KMS-11 (cell line): Measurements from ENCODE around the gene CPD.

Experiments used
- H2AFZ ChIP-seq: fragments of 200-600 bp; sonication (generic); 2 replicates; pipeline ENCODE4 v1.6.1; 2016; ENCODE audit warnings: antibody characterized with exemption, mixed run types, low read depth
- H3K27ac ChIP-seq: fragments of 200-600 bp; sonication (generic); 2 replicates; pipeline ENCODE4 v1.6.1; 2016; ENCODE audit warnings: mild to moderate bottlenecking, mixed run types
- H3K27me3 ChIP-seq: fragments of 200-600 bp; sonication (generic); 2 replicates; pipeline ENCODE4 v1.6.1; 2017; ENCODE audit warnings: mild to moderate bottlenecking, low read depth, mixed run types, moderate library complexity; ENCODE audit not compliant: insufficient read depth
- H3K36me3 ChIP-seq: fragments of 200-600 bp; sonication (generic); 2 replicates; pipeline ENCODE4 v1.6.1; 2017; ENCODE audit warnings: mild to moderate bottlenecking, mixed run types; ENCODE audit not compliant: insufficient read depth
- H3K4me1 ChIP-seq: fragments of 200-600 bp; sonication (generic); 2 replicates; pipeline ENCODE4 v1.6.1; 2016; ENCODE audit warnings: mild to moderate bottlenecking, low read depth, mixed run types; ENCODE audit not compliant: poor library complexity, severe bottlenecking
- H3K4me2 ChIP-seq: fragments of 200-600 bp; sonication (generic); 2 replicates; pipeline ENCODE4 v1.7.0; 2016; ENCODE audit warnings: mild to moderate bottlenecking, mixed run types
- H3K4me3 ChIP-seq: fragments of 200-600 bp; sonication (generic); IDR thresholded peaks from 2 replicates; pipeline ENCODE4 v1.6.1; 2017; ENCODE audit warnings: low read depth, low read length, mixed read lengths; ENCODE audit not compliant: insufficient read depth
- H3K79me2 ChIP-seq: fragments of 200-600 bp; sonication (generic); 2 replicates; pipeline ENCODE4 v1.6.1; 2016; ENCODE audit warnings: low read depth, mixed run types; ENCODE audit not compliant: insufficient read depth
- H3K9ac ChIP-seq: fragments of 200-600 bp; sonication (generic); 2 replicates; pipeline ENCODE4 v1.6.1; 2016; ENCODE audit warnings: mild to moderate bottlenecking, mixed run types
- H4K20me1 ChIP-seq: fragments of 200-600 bp; sonication (generic); 2 replicates; pipeline ENCODE4 v1.6.1; 2016; ENCODE audit warnings: mild to moderate bottlenecking, mixed run types; ENCODE audit not compliant: insufficient read depth
- CTCF ChIP-seq: fragments of 200-600 bp; sonication (generic); conservative IDR thresholded peaks from 2 replicates; pipeline ENCODE4 v1.6.1; 2017; ENCODE audit warnings: low read depth, mild to moderate bottlenecking, antibody characterized with exemption, low read length, moderate library complexity, mixed read lengths

The CPD gene

GRCh38 chr17:30358055-30358760 lies 20.5 kb upstream of the CPD start:
- no peak overlapping the region for H2AFZ ChIP-seq
- no peaks in the 10 kb centered on the region for H3K27me3 ChIP-seq
- no peak overlapping the region for H3K9ac ChIP-seq
- no peaks in the 10 kb centered on the region for H3K4me1 ChIP-seq
- no peak overlapping the region for H3K27ac ChIP-seq
- no peak for TF ChIP-seq CTCF
- no peaks in the 10 kb centered on the region for H3K36me3 ChIP-seq
- no peaks in the 10 kb centered on the region for H4K20me1 ChIP-seq
- no peaks in the 10 kb centered on the region for H3K79me2 ChIP-seq
- no peak overlapping the region for H3K4me2 ChIP-seq
- H3K4me3 ChIP-seq: no peak overlapping the region

GRCh38 chr17:30360086-30360808 lies 18.5 kb upstream of the CPD start:
- H2AFZ ChIP-seq: no peak overlapping the region
- no peak for TF ChIP-seq CTCF
- H3K9ac ChIP-seq: no peak overlapping the region
- no peaks in the 10 kb centered on the region for H4K20me1 ChIP-seq
- no peak overlapping the region for H3K4me2 ChIP-seq
- H3K4me3 ChIP-seq: no peak overlapping the region
- no peaks in the 10 kb centered on the region for H3K79me2 ChIP-seq
- H3K4me1 ChIP-seq: peaks cover 10% of the 10 kb centered on the region
- H3K27ac ChIP-seq: no peak overlapping the region
- no peaks in the 10 kb centered on the region for H3K36me3 ChIP-seq
- H3K27me3 ChIP-seq: no peaks in the 10 kb centered on the region

- Histone ChIP-seq H3K36me3 (no peaks in the 10 kb centered on the region), H3K4me2 (no peak overlapping the region), H3K79me2 (no peaks in the 10 kb centered on the region), H3K27me3 (no peaks in the 10 kb centered on the region), H2AFZ (no peak overlapping the region), H3K27ac (no peak overlapping the region), H3K4me3 (no peak overlapping the region), H3K4me1 (peaks cover 10% of the 10 kb centered on the region), H3K9ac (no peak overlapping the region), H4K20me1 (no peaks in the 10 kb centered on the region)
- no peak for TF ChIP-seq CTCF
These were observed 16.9 kb upstream of the CPD start for GRCh38 chr17:30361766-30362279.

GRCh38 chr17:30363715-30364202 lies 15.0 kb upstream of the CPD start:
- Histone ChIP-seq H3K4me1 (peaks cover 10% of the 10 kb centered on the region), H2AFZ (0 out of 2 replicates have a peak overlapping the region, but pooled peaks have one; percentile 15), H4K20me1 (no peaks in the 10 kb centered on the region), H3K4me2 (no peak overlapping the region), H3K27ac (no peak overlapping the region), H3K4me3 (no peak overlapping the region), H3K36me3 (no peaks in the 10 kb centered on the region), H3K9ac (no peak overlapping the region), H3K79me2 (no peaks in the 10 kb centered on the region), H3K27me3 (no peaks in the 10 kb centered on the region)
- TF ChIP-seq CTCF: no peak
